ENCODE measurements around the gene NELL1.

The NELL1 gene

DNA sequence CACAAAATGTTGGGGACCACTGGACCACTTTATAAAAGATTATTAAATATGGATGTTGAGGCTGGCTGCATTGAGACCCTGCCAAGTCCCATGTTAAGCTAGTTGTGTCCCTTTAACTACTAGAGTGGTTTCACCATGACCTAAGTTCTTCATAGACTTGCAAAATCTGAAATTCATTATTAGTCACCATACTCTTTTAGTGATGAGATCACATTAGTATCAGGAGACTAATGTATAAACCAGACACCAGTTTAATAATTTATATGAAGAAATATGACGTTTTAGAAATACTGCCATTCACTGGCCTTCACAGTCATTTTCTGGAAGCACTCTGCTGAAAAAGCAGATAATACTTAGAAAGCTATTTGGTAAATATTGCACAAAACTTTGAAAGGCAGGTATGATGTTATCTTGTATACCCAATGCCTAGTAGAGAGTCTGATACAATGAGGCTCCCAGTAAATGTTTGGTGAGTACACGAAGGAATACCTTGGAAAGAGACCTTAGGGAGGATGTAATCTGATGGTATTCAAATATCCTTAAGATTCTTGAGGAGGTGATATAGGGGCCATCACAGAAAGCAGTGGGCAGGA lies 795.3 kb downstream of the NELL1 start:
- Histone ChIP-seq H3K36me3 (ENCODE audit: control insufficient read depth, insufficient read depth, low read length) (no peaks in the 10 kb centered on the region), H3K4me3 (ENCODE audit: extremely low read depth, insufficient read depth, low read length, poor library complexity, severe bottlenecking) (no peak overlapping the region), H3K9me3 (ENCODE audit: control insufficient read depth, low read length) (no peaks in the 10 kb centered on the region), H3K27ac (ENCODE audit: low read depth, low read length, severe bottlenecking) (no peak overlapping the region), H3K4me1 (ENCODE audit: control insufficient read depth, insufficient read depth, low read length, poor library complexity, severe bottlenecking) (no peaks in the 10 kb centered on the region)
- WGBS, 2 experiments (ENCODE audit: insufficient coverage in 2 of 2), result 75 to 83% methylated on average over 1 of the region's 2 CpGs

DNA sequence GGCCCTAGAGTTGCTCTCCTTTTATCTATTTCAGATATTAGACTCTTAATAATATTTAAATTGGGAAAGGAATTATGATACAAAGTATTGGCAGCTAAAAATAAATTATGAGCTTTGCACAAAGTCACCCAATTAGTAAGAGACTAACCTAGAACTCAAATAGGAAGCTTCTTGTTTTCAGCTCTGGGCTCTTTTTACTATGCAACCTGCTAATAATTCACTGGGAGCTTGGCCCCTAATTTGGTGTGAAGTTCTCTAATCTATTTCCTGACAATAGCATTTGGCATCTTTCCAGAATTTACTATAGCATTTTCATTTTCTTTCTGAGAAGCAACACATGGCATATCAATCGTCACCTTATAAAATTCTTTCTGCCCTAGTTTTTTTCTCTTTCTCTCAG lies 795.8 kb downstream of the NELL1 start:
- Histone ChIP-seq H3K9me3 (ENCODE audit: control insufficient read depth, low read length) (no peaks in the 10 kb centered on the region), H3K4me3 (ENCODE audit: extremely low read depth, insufficient read depth, low read length, poor library complexity, severe bottlenecking) (no peak overlapping the region), H3K36me3 (ENCODE audit: control insufficient read depth, insufficient read depth, low read length) (no peaks in the 10 kb centered on the region), H3K27ac (ENCODE audit: low read depth, low read length, severe bottlenecking) (no peak overlapping the region), H3K4me1 (ENCODE audit: control insufficient read depth, insufficient read depth, low read length, poor library complexity, severe bottlenecking) (no peaks in the 10 kb centered on the region)
- WGBS, 2 experiments (ENCODE audit: insufficient coverage in 2 of 2), result 93 to 100% methylated on average over 1 of the region's 1 CpG

DNA sequence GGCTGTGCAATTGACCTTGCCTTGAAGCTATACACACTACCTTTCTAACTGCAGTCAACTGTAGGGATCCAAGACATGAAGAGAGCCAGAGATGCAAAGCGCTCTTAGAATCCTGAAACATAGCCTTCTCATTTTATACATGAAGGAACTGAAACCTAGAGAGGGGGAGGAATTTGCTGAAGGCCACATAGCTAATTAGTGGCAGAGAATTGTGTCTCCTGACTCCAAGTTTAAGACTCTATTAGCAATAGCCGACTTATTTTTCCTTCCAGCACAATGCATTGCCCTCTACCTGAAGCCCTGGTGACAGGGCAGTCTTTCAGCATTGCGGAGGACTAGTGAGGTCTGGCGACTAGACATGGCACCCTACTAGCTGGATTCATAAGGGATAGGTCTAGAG lies 796.5 kb downstream of the NELL1 start:
- Histone ChIP-seq H3K9me3 (ENCODE audit: control insufficient read depth, low read length) (no peaks in the 10 kb centered on the region), H3K4me1 (ENCODE audit: control insufficient read depth, insufficient read depth, low read length, poor library complexity, severe bottlenecking) (no peaks in the 10 kb centered on the region), H3K4me3 (ENCODE audit: extremely low read depth, insufficient read depth, low read length, poor library complexity, severe bottlenecking) (no peak overlapping the region), H3K36me3 (ENCODE audit: control insufficient read depth, insufficient read depth, low read length) (no peaks in the 10 kb centered on the region), H3K27ac (ENCODE audit: low read depth, low read length, severe bottlenecking) (no peak overlapping the region)
- 83 to 100% methylated on average over 1 to 3 of the region's 4 CpGs for WGBS, 2 experiments (ENCODE audit: insufficient coverage in 2 of 2)

DNA sequence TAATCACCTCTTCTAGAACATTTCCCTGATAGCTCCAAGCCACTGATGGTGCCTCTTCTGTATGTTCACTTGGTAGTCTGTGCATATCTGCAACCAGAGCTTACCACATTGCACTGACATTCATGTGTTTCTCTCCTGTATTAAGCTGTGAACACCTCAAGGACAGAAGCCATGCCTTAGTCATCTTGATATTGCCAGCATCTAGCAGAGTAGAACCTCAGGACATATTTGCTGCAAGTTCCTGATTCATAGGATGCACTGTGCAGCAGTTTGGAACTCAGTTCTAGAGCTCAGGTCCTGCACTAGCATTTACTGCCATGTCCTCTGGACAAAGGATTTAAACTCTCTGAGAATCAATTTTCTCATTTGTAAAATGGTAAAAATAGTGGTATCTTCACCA lies 801.1 kb downstream of the NELL1 start:
- Histone ChIP-seq H3K9me3 (ENCODE audit: control insufficient read depth, low read length) (no peaks in the 10 kb centered on the region), H3K27ac (ENCODE audit: low read depth, low read length, severe bottlenecking) (no peak overlapping the region), H3K4me3 (ENCODE audit: extremely low read depth, insufficient read depth, low read length, poor library complexity, severe bottlenecking) (no peak overlapping the region)

DNA sequence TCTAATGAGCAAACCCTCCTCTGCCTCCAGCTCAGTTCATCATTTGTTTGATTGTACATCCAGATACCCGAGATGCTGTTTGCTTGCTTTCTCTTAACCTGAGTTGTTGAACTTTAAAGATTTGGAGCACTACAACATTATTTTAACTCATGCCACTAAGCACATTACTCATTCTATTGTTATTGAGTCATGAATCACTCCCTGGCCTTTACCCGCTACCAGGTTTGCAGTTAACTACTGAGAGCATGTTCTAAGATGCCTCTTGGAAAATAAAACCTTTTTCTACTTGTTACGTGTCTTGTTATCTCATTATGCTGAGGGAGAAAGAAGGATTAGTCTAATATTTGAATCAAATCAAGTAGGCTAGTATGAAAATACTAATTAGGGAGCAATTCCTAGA lies 802.9 kb downstream of the NELL1 start:
- no peak overlapping the region for H3K27ac ChIP-seq (ENCODE audit: low read depth, low read length, severe bottlenecking)
- H3K36me3 ChIP-seq (ENCODE audit: control insufficient read depth, insufficient read depth, low read length), result no peaks in the 10 kb centered on the region
- H3K4me3 ChIP-seq (ENCODE audit: extremely low read depth, insufficient read depth, low read length, poor library complexity, severe bottlenecking), result no peak overlapping the region
- no CpG with 5 or more reads among the region's 3 CpGs for WGBS, 2 experiments (ENCODE audit: insufficient coverage in 2 of 2)
- H3K9me3 ChIP-seq (ENCODE audit: control insufficient read depth, low read length), result no peaks in the 10 kb centered on the region
- no peaks in the 10 kb centered on the region for H3K4me1 ChIP-seq (ENCODE audit: control insufficient read depth, insufficient read depth, low read length, poor library complexity, severe bottlenecking)

More for the DNA sequence above, 801.1 kb downstream of the NELL1 start:
- no peaks in the 10 kb centered on the region for H3K36me3 ChIP-seq (ENCODE audit: control insufficient read depth, insufficient read depth, low read length)
- H3K4me1 ChIP-seq (ENCODE audit: control insufficient read depth, insufficient read depth, low read length, poor library complexity, severe bottlenecking), result no peaks in the 10 kb centered on the region

DNA sequence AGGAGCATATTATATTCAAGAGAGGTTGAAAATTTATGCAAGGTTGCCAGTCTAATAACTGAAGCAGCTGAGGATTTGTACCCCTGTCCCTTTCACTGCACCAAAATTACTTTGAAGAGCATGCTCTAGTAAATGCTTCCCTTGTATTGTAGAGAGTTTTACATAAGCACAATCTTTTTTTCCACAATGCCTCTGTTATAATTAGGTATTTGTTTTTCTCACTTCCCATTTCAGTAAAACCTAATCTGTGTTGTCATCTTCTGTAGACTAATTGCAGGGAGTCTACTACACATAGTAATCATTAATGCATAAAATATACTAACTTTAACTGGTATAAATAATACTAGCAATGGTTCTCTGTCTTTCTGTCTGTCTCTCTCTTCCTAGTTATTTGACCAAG lies 805.1 kb downstream of the NELL1 start:
- Histone ChIP-seq H3K36me3 (ENCODE audit: control insufficient read depth, insufficient read depth, low read length) (no peaks in the 10 kb centered on the region), H3K4me3 (ENCODE audit: extremely low read depth, insufficient read depth, low read length, poor library complexity, severe bottlenecking) (no peak overlapping the region), H3K4me1 (ENCODE audit: control insufficient read depth, insufficient read depth, low read length, poor library complexity, severe bottlenecking) (no peaks in the 10 kb centered on the region), H3K9me3 (ENCODE audit: control insufficient read depth, low read length) (no peaks in the 10 kb centered on the region), H3K27ac (ENCODE audit: low read depth, low read length, severe bottlenecking) (no peak overlapping the region)

DNA sequence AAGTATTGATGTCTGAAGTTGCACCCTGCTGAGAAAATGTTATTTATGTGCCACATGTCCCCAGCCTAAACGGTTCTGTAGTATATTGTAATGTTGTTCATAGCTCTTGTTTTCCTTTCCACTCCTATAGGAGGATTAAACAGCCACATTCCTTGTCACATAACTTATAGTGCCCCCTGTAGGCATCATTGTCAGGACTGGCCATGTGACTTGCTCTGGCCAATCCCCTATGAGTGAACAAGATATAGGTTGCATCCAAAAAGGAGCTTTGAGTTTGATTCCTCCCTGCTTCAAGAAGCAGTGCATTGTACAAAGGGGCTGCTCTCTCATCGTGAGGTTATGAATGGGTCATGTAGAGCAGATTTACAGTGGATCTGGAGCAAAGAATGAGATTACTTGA lies 805.9 kb downstream of the NELL1 start:
- no peak overlapping the region for H3K27ac ChIP-seq (ENCODE audit: low read depth, low read length, severe bottlenecking)
- H3K4me1 ChIP-seq (ENCODE audit: control insufficient read depth, insufficient read depth, low read length, poor library complexity, severe bottlenecking), result no peaks in the 10 kb centered on the region
- WGBS, 2 experiments (ENCODE audit: insufficient coverage in 2 of 2), result 88 to 100% methylated on average over 1 of the region's 2 CpGs
- no peak overlapping the region for H3K4me3 ChIP-seq (ENCODE audit: extremely low read depth, insufficient read depth, low read length, poor library complexity, severe bottlenecking)
- H3K9me3 ChIP-seq (ENCODE audit: control insufficient read depth, low read length), result no peaks in the 10 kb centered on the region
- H3K36me3 ChIP-seq (ENCODE audit: control insufficient read depth, insufficient read depth, low read length), result no peaks in the 10 kb centered on the region

DNA sequence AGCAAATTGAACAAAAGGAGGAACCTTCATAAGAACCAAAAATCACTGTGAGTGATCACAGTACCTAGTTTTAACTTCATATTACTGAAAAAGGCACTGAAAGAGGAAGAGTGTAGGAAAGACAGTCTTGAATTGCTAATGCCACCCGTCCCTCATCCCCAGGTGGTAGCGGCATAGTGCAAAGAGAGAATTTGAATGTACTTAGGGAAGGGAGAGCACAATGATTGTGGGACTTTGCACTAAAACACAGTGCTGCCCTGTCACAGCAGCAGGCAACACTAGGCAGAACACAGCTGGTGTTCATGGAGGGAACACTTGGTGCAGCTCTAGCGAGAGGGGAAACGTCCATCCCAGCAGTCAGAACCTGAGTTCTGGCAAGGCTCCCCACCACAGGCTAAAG lies 807.2 kb downstream of the NELL1 start:
- Histone ChIP-seq H3K36me3 (ENCODE audit: control insufficient read depth, insufficient read depth, low read length) (no peaks in the 10 kb centered on the region), H3K4me1 (ENCODE audit: control insufficient read depth, insufficient read depth, low read length, poor library complexity, severe bottlenecking) (no peaks in the 10 kb centered on the region), H3K9me3 (ENCODE audit: control insufficient read depth, low read length) (no peaks in the 10 kb centered on the region), H3K4me3 (ENCODE audit: extremely low read depth, insufficient read depth, low read length, poor library complexity, severe bottlenecking) (no peak overlapping the region), H3K27ac (ENCODE audit: low read depth, low read length, severe bottlenecking) (no peak overlapping the region)
- 82 to 91% methylated on average over 3 to 4 of the region's 4 CpGs for WGBS, 2 experiments (ENCODE audit: insufficient coverage in 2 of 2)

DNA sequence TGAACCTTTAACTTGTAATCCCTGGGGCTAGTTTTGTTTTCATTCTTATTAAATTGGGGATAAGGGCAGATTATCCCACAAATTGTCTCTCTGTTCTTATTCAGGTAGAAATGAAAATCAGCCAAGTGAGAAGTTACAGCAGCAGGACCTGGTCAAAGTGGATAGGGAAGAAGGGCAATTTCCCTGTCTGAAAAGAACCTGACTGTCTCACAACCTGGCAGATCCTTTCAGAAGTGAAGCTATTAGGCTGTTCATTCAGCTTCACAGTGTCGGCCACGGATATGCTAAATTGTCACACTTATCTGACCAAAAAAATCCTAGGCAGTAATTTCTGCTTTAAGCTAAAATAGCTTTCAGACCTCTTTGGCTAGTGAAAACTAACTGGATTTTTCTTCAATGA lies 810.9 kb downstream of the NELL1 start:
- WGBS, 2 experiments (ENCODE audit: insufficient coverage in 2 of 2), result 73 to 80% methylated on average over 1 to 2 of the region's 2 CpGs

DNA sequence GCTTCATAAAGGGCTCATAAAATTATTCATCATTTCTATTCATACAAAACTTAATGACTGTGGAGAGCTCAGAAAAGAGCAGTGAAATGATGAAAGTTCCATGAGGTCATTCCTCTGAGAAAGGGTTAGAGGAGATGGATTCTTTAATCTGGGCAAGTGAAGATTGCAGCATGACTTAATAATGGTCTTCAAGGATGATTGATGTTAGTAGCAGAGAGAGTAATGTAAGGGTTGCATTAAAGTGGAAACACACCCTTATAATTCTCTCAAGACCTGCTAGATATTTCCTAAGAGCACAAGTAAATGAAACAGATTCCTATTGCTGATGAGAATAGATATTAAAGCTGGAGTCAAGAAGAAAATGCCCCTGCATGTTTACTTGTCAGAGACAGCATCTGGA lies 811.9 kb downstream of the NELL1 start:
- Histone ChIP-seq H3K27ac (ENCODE audit: low read depth, low read length, severe bottlenecking) (no peak overlapping the region), H3K36me3 (ENCODE audit: control insufficient read depth, insufficient read depth, low read length) (no peaks in the 10 kb centered on the region), H3K4me1 (ENCODE audit: control insufficient read depth, insufficient read depth, low read length, poor library complexity, severe bottlenecking) (no peaks in the 10 kb centered on the region), H3K9me3 (ENCODE audit: control insufficient read depth, low read length) (no peaks in the 10 kb centered on the region), H3K4me3 (ENCODE audit: extremely low read depth, insufficient read depth, low read length, poor library complexity, severe bottlenecking) (no peak overlapping the region)

More for the DNA sequence above, 810.9 kb downstream of the NELL1 start:
- no peak overlapping the region for H3K4me3 ChIP-seq (ENCODE audit: extremely low read depth, insufficient read depth, low read length, poor library complexity, severe bottlenecking)
- no peaks in the 10 kb centered on the region for H3K36me3 ChIP-seq (ENCODE audit: control insufficient read depth, insufficient read depth, low read length)
- no peaks in the 10 kb centered on the region for H3K4me1 ChIP-seq (ENCODE audit: control insufficient read depth, insufficient read depth, low read length, poor library complexity, severe bottlenecking)
- no peak overlapping the region for H3K27ac ChIP-seq (ENCODE audit: low read depth, low read length, severe bottlenecking)
- no peaks in the 10 kb centered on the region for H3K9me3 ChIP-seq (ENCODE audit: control insufficient read depth, low read length)

DNA sequence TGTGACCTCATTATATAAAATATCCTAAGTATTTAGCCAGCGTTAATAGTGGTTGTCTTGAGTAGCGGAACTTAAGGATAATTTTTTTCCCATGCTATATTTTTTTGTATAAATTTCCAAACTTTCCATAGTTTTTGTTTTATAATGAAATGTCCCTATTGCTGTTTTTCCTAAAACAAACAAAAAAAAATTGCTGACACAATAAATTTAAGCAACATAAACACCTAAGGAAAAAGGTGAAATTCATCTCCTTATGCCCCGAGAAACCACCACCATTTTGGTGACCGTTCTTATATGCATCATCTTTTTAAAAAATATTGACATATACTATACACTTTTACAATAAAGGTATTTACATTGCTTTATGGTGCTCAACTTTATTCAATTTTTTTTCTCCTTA lies 814.7 kb downstream of the NELL1 start:
- H3K4me1 ChIP-seq (ENCODE audit: control insufficient read depth, insufficient read depth, low read length, poor library complexity, severe bottlenecking), result no peaks in the 10 kb centered on the region
- WGBS, 2 experiments (ENCODE audit: insufficient coverage in 2 of 2), result no CpG with 5 or more reads among the region's 4 CpGs
- H3K27ac ChIP-seq (ENCODE audit: low read depth, low read length, severe bottlenecking), result no peak overlapping the region
- no peaks in the 10 kb centered on the region for H3K9me3 ChIP-seq (ENCODE audit: control insufficient read depth, low read length)
- H3K4me3 ChIP-seq (ENCODE audit: extremely low read depth, insufficient read depth, low read length, poor library complexity, severe bottlenecking), result no peak overlapping the region
- no peaks in the 10 kb centered on the region for H3K36me3 ChIP-seq (ENCODE audit: control insufficient read depth, insufficient read depth, low read length)

DNA sequence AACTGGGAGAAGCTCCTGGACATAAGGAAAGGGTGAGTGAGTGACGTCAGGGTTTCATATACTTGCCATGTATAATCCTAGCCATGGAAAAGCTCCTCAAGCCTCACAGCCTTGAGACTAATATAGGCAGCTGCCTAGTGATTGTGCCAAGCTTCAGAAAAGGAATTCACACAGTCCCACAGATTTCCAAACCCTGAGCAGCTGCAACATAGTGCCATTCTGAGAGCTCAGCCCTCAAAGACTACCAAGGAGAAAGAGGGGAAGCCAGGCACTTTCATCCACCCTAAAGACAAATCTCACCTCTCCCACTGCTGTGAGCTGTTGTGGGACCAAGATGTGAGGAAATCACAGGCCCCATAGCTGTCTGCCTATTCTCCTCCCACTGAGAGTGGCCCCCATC lies 815.6 kb downstream of the NELL1 start:
- no peaks in the 10 kb centered on the region for H3K4me1 ChIP-seq (ENCODE audit: control insufficient read depth, insufficient read depth, low read length, poor library complexity, severe bottlenecking)
- no peak overlapping the region for H3K4me3 ChIP-seq (ENCODE audit: extremely low read depth, insufficient read depth, low read length, poor library complexity, severe bottlenecking)
- H3K9me3 ChIP-seq (ENCODE audit: control insufficient read depth, low read length), result no peaks in the 10 kb centered on the region
- no peak overlapping the region for H3K27ac ChIP-seq (ENCODE audit: low read depth, low read length, severe bottlenecking)
- 86 to 100% methylated on average over 1 of the region's 1 CpG for WGBS, 2 experiments (ENCODE audit: insufficient coverage in 2 of 2)
- H3K36me3 ChIP-seq (ENCODE audit: control insufficient read depth, insufficient read depth, low read length), result no peaks in the 10 kb centered on the region

All from mesodermal cell (in vitro differentiated cells).